Panc1 (cell line): ENCODE data around the gene PARD3.

Experiments used
- POLR2AphosphoS5 ChIP-seq: IDR thresholded peaks from 2 replicates; pipeline ENCODE4 v1.6.1; 2012; ENCODE audit warnings: mild to moderate bottlenecking, low read depth, low read length, moderate library complexity
- REST ChIP-seq, 2 experiments: IDR thresholded peaks; 2 replicates each; pipeline ENCODE4 v1.6.1; 2011 to 2012; ENCODE audit warnings: low read depth in 2 of 2, control low read depth in 1 of 2, low read length in 1 of 2, mild to moderate bottlenecking in 1 of 2, moderate library complexity in 1 of 2; ENCODE audit not compliant: insufficient read depth in 1 of 2
- TCF7L2 ChIP-seq: IDR thresholded peaks from 2 replicates; pipeline ENCODE4 v1.6.1; 2011; ENCODE audit warnings: mild to moderate bottlenecking, low read depth, low read length, inconsistent platforms
- TF ChIP-seq, protein P1 (sequence below): fragments of 450-650 bp; IDR thresholded peaks from 2 replicates; pipeline ENCODE4 v1.5.1; 2017; ENCODE audit warnings: mild to moderate bottlenecking

DNA sequence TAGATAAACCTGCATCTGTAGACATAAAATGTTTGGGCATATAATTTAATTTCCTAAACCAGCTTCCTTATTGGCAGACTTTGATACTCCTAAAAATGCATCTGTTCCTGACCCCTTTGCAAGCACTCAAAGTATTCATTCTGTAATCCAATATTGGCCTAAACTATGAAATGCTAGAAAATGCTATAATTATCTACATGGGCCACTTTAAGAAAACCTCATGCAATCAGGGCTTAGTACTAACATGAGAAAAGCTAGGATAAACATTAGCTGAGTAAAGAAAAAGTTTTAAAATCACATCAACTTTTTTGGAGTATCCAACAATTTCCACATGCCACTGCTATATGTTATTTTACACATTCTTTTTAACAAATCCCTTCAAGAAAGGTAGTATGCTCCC, 57.2 kb downstream of the PARD3 start:
- TF ChIP-seq, protein P1, sequence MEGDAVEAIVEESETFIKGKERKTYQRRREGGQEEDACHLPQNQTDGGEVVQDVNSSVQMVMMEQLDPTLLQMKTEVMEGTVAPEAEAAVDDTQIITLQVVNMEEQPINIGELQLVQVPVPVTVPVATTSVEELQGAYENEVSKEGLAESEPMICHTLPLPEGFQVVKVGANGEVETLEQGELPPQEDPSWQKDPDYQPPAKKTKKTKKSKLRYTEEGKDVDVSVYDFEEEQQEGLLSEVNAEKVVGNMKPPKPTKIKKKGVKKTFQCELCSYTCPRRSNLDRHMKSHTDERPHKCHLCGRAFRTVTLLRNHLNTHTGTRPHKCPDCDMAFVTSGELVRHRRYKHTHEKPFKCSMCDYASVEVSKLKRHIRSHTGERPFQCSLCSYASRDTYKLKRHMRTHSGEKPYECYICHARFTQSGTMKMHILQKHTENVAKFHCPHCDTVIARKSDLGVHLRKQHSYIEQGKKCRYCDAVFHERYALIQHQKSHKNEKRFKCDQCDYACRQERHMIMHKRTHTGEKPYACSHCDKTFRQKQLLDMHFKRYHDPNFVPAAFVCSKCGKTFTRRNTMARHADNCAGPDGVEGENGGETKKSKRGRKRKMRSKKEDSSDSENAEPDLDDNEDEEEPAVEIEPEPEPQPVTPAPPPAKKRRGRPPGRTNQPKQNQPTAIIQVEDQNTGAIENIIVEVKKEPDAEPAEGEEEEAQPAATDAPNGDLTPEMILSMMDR = no peak
- TF ChIP-seq REST (IDR thresholded peaks at IDR 0.05; ENCODE audit: insufficient read depth in 1 of 2, low read depth in 2 of 2, low read length in 1 of 2) (no peak), TCF7L2 (no peak), POLR2AphosphoS5 (no peak)
